ENCODE measurements around the gene SEC24D.

DNA sequence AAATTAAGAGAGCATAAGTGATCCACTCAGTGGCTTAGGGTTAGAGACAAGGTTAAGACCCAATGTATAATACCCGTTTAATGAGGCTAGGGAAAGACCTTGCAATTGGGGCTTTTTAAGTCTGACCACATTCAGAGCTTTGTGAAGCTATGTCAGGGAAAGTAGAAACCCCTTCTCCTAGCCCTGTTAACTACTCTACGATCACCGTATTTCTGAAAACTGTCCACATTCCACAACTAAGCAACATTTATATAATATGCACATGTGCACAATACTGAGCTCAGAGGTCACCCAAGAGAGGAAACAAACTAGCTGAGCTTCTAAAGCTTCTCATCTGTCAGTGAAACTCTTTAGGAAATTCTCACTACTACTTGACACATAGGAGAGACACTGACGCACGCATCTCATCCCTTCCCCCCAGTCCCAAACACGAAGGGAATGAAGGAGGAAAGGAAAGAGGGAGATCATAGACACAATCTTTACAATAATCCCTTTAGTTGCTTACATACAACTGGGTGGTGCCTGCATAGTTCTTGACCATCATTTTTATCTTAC lies 94.5 kb downstream of the SEC24D start:
- TF ChIP-seq POLR2AphosphoS5 (IDR thresholded peaks at IDR 0.05; ENCODE audit: insufficient read depth, low read depth, low read length) (no peak), POLR2A (IDR thresholded peaks at IDR 0.05; ENCODE audit: low read depth, low read length) (no peak)
- TF ChIP-seq, protein P1, sequence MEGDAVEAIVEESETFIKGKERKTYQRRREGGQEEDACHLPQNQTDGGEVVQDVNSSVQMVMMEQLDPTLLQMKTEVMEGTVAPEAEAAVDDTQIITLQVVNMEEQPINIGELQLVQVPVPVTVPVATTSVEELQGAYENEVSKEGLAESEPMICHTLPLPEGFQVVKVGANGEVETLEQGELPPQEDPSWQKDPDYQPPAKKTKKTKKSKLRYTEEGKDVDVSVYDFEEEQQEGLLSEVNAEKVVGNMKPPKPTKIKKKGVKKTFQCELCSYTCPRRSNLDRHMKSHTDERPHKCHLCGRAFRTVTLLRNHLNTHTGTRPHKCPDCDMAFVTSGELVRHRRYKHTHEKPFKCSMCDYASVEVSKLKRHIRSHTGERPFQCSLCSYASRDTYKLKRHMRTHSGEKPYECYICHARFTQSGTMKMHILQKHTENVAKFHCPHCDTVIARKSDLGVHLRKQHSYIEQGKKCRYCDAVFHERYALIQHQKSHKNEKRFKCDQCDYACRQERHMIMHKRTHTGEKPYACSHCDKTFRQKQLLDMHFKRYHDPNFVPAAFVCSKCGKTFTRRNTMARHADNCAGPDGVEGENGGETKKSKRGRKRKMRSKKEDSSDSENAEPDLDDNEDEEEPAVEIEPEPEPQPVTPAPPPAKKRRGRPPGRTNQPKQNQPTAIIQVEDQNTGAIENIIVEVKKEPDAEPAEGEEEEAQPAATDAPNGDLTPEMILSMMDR (IDR thresholded peaks at IDR 0.05; ENCODE audit: extremely low read depth in 1 of 2, insufficient read depth in 1 of 2, low read depth in 1 of 2, low read length in 2 of 2): no peak
